ENCODE measurements around the gene VPS9D1. TPM values are rescaled to one million over a fixed set of nuclear protein-coding genes. Genes with fewer than 3 reads are reported as not detected.
"Not testable (repeated sequence)": the region's sequence is repeated elsewhere in the genome, so short reads cannot be mapped to it uniquely, and the experiment has no call there.

Gene VPS9D1
- total and polyA plus RNA-seq, 10 of the 15 experiments (the other 5 are each of a cell fraction or from before 2014, with no cell fraction given), result 0.65 to 4.2 (median 1.1) TPM

GRCh38 chr16:89695086-89695874 lies 25.4 kb downstream of the VPS9D1 start:
- H3K9ac ChIP-seq (ENCODE audit: control insufficient read depth, insufficient read depth, low read length), result no peak overlapping the region
- H3K4me1 ChIP-seq (ENCODE audit: control insufficient read depth, insufficient read depth, low read length), result peaks cover 12% of the 10 kb centered on the region
- no peaks in the 10 kb centered on the region; the same call in 1 of the 2 replicates for H4K20me1 ChIP-seq (ENCODE audit: control insufficient read depth, insufficient read depth)
- intact Hi-C loops (cut with micrococcal nuclease; ENCODE audit: unreplicated experiment), result no loop called here
- no peak overlapping the region for H3K27ac ChIP-seq (ENCODE audit: control insufficient read depth, insufficient read depth)
- TF ChIP-seq SUZ12 (IDR thresholded peaks at IDR 0.05; ENCODE audit: unreplicated experiment) (no peak), POLR2A (IDR thresholded peaks at IDR 0.05; ENCODE audit: low read depth, low read length) (peak; percentile 15; the same call in 1 of the 2 replicates), ZNF384 (IDR thresholded peaks at IDR 0.05; ENCODE audit: borderline replicate concordance, low read depth, low read length) (no peak), RUNX3 (IDR thresholded peaks at IDR 0.05; ENCODE audit: low read length) (no peak), MTA2 (IDR thresholded peaks at IDR 0.05; ENCODE audit: low read depth) (no peak), ZZZ3 (IDR thresholded peaks at IDR 0.05; ENCODE audit: control insufficient read depth, insufficient read length, low read depth) (no peak), MEF2B (IDR thresholded peaks at IDR 0.05; ENCODE audit: partially characterized antibody, poor library complexity, severe bottlenecking) (no peak), SREBF2 (IDR thresholded peaks at IDR 0.05; ENCODE audit: low read length) (no peak), CEBPB (IDR thresholded peaks at IDR 0.05; ENCODE audit: borderline replicate concordance in 1 of 2, low read depth in 2 of 2, low read length in 2 of 2) (no peak), LARP7 (IDR thresholded peaks at IDR 0.05) (no peak), POLR2AphosphoS5 (IDR thresholded peaks at IDR 0.05; ENCODE audit: low read length) (0 out of 2 replicates have a peak, but pooled peaks have one; percentile 33)
- TF ChIP-seq, protein P1, sequence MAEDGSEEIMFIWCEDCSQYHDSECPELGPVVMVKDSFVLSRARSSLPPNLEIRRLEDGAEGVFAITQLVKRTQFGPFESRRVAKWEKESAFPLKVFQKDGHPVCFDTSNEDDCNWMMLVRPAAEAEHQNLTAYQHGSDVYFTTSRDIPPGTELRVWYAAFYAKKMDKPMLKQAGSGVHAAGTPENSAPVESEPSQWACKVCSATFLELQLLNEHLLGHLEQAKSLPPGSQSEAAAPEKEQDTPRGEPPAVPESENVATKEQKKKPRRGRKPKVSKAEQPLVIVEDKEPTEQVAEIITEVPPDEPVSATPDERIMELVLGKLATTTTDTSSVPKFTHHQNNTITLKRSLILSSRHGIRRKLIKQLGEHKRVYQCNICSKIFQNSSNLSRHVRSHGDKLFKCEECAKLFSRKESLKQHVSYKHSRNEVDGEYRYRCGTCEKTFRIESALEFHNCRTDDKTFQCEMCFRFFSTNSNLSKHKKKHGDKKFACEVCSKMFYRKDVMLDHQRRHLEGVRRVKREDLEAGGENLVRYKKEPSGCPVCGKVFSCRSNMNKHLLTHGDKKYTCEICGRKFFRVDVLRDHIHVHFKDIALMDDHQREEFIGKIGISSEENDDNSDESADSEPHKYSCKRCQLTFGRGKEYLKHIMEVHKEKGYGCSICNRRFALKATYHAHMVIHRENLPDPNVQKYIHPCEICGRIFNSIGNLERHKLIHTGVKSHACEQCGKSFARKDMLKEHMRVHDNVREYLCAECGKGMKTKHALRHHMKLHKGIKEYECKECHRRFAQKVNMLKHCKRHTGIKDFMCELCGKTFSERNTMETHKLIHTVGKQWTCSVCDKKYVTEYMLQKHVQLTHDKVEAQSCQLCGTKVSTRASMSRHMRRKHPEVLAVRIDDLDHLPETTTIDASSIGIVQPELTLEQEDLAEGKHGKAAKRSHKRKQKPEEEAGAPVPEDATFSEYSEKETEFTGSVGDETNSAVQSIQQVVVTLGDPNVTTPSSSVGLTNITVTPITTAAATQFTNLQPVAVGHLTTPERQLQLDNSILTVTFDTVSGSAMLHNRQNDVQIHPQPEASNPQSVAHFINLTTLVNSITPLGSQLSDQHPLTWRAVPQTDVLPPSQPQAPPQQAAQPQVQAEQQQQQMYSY (CRISPR knock-in tag; IDR thresholded peaks at IDR 0.05), result no peak
- no peak overlapping the region for H2AFZ ChIP-seq (ENCODE audit: control insufficient read depth, low read depth, low read length)
- H3K79me2 ChIP-seq (ENCODE audit: control insufficient read depth, insufficient read depth, low read length), result no peaks in the 10 kb centered on the region
- BruUV-seq (replicated peaks), result no TSS peak
- no peak overlapping the region for H3K4me3 ChIP-seq
- in situ Hi-C loops (cut with MboI), result no loop called here
- 92% methylated on average over 31 of the region's 31 CpGs for WGBS (ENCODE audit: insufficient coverage, insufficient replicate concordance, low lambda C conversion rate, missing lambda C conversion rate)
- no peak overlapping the region for H3K4me2 ChIP-seq (ENCODE audit: control insufficient read depth, insufficient read depth)
- H3K27me3 ChIP-seq (replicated peaks in 1 of 2; ENCODE audit: control insufficient read depth in 2 of 2, insufficient read depth in 2 of 2, low read length in 1 of 2), result no peaks in the 10 kb centered on the region
- peaks cover 0 to 14% of the 10 kb centered on the region in 2 experiments; a peak in 3 of 4 replicates for H3K36me3 ChIP-seq (ENCODE audit: control insufficient read depth in 2 of 2, insufficient read depth in 2 of 2, low read length in 1 of 2)
- FAIRE-seq (no peak), DNase-seq (ENCODE audit: low read depth, low spot score) (no peak), ATAC-seq (no peak)
- RAD21 ChIA-PET (ENCODE audit: unreplicated experiment), result no interaction called here
- POLR2A ChIA-PET, result interaction anchor here (1.5 kb wide), 1 partner anchor 9 kb away, joined by 4 read pairs; the partner anchor contains the start of gene CDK10
- CTCF ChIA-PET, result no interaction called here
- H3K9me3 ChIP-seq (replicated peaks; ENCODE audit: control insufficient read depth, insufficient read depth, low read length), result no peaks in the 10 kb centered on the region
- SMC1A ChIA-PET (ENCODE audit: uncharacterized antibody, unreplicated experiment), result no interaction called here

DNA sequence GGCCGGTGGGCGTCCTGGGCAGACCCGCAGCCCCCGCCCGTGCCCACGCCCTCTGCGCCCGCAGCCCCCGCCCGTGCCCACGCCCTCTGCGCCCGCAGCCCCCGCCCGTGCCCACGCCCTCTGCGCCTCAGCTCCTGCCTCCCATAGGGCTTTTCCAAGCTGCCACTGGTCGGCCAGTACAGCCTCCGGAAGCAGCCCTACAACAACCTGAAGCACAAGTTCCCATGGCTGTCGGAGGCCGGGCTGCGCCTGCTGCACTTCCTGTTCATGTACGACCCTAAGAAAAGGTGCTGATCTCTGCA lies 26.0 kb downstream of the VPS9D1 start:
- H4K20me1 ChIP-seq (ENCODE audit: control insufficient read depth, insufficient read depth); BruUV-seq (replicated peaks); H3K79me2 ChIP-seq (ENCODE audit: control insufficient read depth, insufficient read depth, low read length); RAD21 ChIA-PET (ENCODE audit: unreplicated experiment); H3K4me2 ChIP-seq (ENCODE audit: control insufficient read depth, insufficient read depth); H3K4me3 ChIP-seq; SMC1A ChIA-PET (ENCODE audit: uncharacterized antibody, unreplicated experiment); H3K27me3 ChIP-seq (replicated peaks in 1 of 2; ENCODE audit: control insufficient read depth in 2 of 2, insufficient read depth in 2 of 2, low read length in 1 of 2); H3K4me1 ChIP-seq (ENCODE audit: control insufficient read depth, insufficient read depth, low read length); H3K27ac ChIP-seq (ENCODE audit: control insufficient read depth, insufficient read depth); POLR2A ChIA-PET; ATAC-seq; H3K9me3 ChIP-seq (replicated peaks; ENCODE audit: control insufficient read depth, insufficient read depth, low read length); FAIRE-seq; H3K9ac ChIP-seq (ENCODE audit: control insufficient read depth, insufficient read depth, low read length); CTCF ChIA-PET; H2AFZ ChIP-seq (ENCODE audit: control insufficient read depth, low read depth, low read length); DNase-seq (ENCODE audit: low read depth, low spot score); in situ Hi-C loops (cut with MboI); intact Hi-C loops (cut with micrococcal nuclease; ENCODE audit: unreplicated experiment): not testable (repeated sequence)
- H3K36me3 ChIP-seq (ENCODE audit: control insufficient read depth in 2 of 2, insufficient read depth in 2 of 2, low read length in 1 of 2), result peaks cover 0 to 14% of the 10 kb centered on the region in 2 experiments; a peak in 3 of 4 replicates
- WGBS (ENCODE audit: insufficient coverage, insufficient replicate concordance, low lambda C conversion rate, missing lambda C conversion rate), result 94% methylated on average over 8 of the region's 23 CpGs

Measured in GM12878 (cell line).